NCI-H526 (cell line): ENCODE data around the gene SGPP2.
"Not testable (repeated sequence)": the region's sequence is repeated elsewhere in the genome, so short reads cannot be mapped to it uniquely, and the experiment has no call there.

Experiments
- DNase-seq, 2 experiments: peaks; one replicate each; lab custom pipeline; 2025; lab: John Stamatoyannopoulos, UW

SGPP2 gene

GRCh38 chr2:222424276-222424728 is at the start of gene SGPP2:
TSS of gene SGPP2 (plus strand) at chr2:222424543. CDS start at chr2:222424603, 60 bp downstream.
- DNase-seq, result peak in 1 of 2 experiments; percentile 73

DNA sequence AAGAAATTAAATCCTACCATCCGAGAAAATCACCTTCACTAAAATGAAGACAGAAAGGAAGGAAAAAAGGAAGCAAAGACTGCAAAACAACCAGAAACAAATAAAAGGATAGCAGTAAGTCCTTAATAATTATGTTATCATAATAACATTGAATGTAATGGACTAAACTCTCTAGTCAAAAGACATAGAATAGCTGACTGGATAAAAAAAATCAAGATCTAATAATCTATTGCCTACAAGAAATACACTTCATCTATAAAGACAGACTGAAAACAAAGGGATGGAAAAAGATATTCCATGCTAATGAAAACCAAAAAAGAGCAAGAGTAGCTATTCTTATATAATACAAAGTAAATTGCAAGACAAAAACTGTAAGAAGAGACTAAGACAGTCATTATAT is 48.5 kb upstream of the SGPP2 start:
- DNase-seq, result no peak

DNA sequence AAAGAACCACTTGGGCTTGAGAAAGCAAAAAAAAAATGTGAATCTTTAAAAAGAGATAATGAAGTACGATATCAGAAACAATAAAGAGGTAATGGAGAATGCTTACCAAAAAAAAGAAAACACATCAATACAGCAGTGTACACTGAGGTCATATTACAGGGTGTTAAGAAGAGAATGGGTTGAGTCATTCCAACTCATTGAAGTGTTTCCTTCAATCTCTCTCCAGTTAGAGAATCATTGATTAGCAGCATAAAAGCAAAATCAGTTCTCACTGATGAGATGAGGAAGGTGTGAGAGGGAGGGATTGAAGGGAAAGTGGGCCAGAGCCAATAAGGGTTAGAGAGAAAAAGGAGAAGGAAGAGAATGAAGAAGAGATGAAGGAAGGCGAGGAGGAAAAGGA is 43.9 kb upstream of the SGPP2 start:
- no peak for DNase-seq

DNA sequence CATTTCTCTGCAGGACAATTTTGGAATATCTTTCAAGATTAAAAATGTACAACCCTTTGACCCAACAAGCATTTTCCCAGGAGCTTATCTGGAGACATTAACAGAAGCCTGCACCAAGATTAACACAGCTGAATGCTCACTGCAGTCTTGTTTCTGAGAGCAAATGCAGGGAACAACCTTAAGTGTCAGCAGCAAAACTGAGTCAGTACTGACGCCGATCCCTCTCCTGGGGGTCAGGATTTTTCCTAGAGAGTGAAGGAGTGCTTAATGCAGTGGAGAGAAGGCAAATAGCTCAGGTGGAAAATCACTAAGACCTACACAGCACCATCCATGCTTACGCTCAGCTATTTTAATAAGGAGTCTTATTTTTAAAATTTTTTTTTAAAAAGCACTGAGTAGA is 42.8 kb upstream of the SGPP2 start:
- no peak for DNase-seq

DNA sequence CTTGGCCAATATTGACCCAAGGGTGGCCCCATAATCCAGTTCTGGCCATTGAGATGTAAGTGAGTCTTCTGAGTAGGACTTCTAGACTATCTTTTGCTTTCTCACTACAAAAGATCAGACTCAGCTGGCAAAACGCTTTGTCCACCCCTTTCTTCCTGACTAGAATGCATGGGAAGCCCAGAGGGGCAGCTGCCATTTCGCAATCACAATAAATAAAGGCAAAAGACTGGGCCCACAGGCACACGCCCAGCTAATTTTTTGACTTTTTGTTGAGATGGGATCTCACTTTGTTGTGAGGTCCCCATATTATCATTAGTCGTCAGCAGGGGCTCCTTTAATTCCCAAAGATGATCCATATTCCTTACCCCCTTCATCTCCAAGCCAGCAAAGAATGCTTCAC is 41.1 kb upstream of the SGPP2 start:
- no peak for DNase-seq

DNA sequence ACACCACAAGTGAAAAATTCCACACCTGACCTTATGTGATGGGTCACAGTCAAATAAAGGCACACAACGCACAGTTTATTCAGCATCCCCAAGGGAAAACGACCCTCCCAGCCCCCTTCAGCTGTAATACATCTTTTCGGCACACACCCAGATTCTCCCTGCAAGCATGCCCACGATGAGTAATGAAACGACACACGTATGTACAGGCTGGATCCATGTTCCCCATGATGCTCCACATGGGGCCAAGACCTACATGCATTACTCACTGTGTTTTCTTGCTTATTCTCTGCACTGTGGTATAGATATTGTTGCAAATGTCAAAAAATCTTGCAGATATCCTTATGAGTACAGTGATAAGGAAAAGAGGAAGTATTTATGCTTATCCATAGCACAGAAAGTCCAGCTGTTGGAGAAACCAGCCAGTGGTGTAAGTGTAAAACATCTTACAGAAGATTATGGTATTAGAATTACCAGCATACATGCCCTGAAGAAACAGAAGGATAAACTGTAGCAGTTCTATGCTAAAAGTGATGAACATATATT is 32.5 kb upstream of the SGPP2 start:
- no peak for DNase-seq

DNA sequence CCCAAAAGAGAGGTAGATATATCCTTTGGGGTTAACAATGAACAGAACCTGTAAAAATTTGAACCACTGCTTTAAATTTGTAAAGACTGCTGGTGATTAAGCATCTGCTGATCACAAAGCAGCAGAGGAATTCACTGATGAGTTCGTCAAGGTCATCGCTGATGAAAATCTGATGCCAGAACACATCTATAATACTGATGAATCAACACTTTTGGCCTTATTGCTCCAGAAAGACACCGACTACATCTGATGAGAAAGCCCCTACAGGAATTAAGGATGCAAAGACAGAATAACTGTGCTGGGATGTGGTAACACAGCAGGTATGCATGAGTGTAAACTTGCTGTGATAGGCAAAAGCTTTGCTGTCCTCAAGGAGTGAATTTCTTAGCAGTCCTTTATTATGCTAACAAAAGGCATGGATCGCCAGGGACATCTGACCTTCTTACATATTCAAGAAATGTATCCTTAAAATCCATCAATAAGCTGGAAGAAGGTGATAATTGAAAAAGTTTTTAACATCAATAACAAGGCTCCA is 30.5 kb upstream of the SGPP2 start:
- no peak for DNase-seq

- DNase-seq, result peak; percentile 19 to 50
Observed at GRCh38 chr2:222398446-222398885, 25.9 kb upstream of the SGPP2 start.

DNA sequence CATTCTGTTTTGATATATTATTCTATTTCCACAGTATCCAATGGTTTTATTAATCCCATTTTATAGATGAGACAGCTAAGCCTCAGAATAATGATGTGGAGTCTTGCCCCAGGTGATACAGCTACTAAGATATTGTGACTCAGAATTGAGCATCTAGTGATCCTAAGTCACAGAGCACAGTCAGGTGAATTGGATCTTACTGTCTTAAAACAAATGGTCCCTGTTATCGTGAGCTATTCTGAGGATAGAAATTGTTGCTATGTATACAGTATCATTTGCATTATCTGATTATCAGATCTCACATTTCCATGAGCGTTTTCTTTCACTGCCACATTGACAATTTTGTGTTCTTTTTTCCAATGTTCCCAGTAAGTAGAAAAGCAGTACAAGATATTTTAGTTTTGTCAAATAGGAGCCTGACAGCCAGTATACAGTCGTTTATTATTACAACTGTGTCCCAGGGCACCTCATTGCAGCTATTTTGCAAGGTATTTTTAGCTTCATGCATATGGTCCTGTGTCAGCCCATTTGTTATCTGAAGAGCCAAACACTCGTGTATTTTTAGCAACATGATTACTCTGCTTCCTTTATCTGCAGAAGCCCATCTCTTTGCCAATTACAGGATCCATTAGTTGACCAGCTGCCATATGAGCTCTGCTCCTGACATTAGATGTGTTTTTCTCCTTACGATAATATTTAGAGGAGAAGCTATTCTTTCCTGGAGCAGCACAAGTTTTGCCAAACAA is 25.1 kb upstream of the SGPP2 start:
- peak; percentile 80 to 87 for DNase-seq

GRCh38 chr2:222404151-222404905 is 20.0 kb upstream of the SGPP2 start:
- DNase-seq, result no peak

DNA sequence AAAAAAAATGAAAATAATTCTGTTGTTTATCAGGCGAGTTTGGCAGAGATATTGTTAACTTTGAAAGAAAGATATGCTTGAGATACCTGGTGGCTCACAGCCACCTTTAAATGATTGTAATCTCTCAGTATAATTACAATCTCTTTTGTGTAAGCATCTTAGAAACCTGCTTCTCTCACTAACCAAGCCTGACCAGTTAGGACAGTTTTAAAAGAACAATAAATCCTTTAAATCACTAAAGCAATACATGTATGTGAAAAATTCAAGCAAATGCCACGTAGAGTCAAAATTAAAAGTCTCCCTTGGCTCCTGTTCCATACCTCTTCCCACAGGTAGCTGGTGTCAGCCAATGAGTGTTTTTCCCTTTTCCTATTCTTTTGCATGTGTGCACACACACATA is 15.7 kb upstream of the SGPP2 start:
- no peak for DNase-seq

- DNase-seq, result peak in 1 of 2 experiments; percentile 5
Observed at GRCh38 chr2:222410534-222410933, 13.8 kb upstream of the SGPP2 start.

DNA sequence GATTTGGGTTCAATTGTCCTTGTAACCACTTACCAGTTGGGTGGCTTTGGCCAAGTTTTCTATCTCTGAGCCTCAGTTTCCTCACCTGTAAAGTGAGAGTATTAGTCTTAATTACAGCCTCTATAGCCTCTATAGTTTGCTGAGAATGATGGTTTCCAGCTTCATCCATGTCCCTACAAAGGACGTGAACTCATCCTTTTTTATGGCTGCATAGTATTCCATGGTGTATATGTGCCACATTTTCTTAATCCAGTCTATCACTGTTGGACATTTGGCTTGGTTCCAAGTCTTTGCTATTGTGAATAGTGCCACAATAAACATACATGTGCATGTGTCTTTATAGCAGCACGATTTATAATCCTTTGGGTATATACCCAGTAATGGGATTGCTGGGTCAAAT is 12.0 kb upstream of the SGPP2 start:
- not testable (repeated sequence) for DNase-seq

DNA sequence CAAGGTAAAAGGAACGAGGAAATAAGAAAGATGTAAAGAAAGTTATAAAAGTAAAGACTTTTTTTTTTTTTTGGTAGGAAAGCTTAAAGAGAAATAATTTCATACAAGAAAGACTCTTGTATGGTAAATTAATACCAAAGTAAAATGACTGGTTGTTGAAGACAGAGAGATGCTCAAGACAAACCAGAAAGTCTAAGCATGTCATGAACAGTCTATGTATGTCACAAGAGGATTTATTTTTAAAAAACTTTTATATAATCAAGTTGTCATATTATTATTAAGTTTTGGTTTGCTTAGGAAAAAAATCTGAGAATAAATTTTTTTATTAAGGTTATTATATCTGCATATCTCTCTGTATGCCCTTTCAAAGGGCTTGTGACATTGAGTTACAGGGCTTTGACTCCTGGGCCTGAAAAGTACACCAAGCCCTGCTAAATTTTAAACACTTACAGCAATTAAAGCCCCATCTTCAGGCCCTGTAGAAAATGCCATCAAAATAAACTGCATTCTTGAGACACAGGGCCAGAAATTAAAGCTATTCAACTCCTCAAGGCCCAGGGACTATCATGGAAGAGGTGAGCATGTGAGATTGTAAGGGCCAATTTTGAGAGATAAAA is 10.9 kb upstream of the SGPP2 start:
- no peak for DNase-seq

DNA sequence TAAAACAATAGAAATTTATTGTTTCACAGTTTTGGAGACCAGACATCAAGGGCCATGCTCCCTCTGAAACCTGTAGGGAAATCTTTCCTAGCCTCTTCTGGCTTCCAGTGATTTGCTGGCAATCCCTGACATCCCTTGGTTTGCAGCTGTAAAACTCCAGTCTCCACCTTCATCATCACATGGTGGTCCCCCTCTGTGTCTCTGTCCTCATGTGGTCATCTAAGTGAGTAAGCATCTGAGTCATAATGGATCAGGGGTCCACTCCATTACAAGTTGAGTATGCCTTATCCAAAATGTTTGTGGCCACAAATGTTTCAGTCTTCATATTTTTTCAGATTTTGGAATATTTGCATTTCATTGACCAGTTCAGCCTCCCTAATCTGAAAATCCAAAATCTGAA is 5.6 kb upstream of the SGPP2 start:
- DNase-seq, result no peak

GRCh38 chr2:222420508-222420907 is 3.8 kb upstream of the SGPP2 start:
- DNase-seq, result no peak

- DNase-seq, result no peak
Observed at GRCh38 chr2:222421626-222422025, 2.7 kb upstream of the SGPP2 start.

GRCh38 chr2:222423186-222423585 is 1.2 kb upstream of the SGPP2 start:
- DNase-seq, result peak; percentile 90 to 92

DNA sequence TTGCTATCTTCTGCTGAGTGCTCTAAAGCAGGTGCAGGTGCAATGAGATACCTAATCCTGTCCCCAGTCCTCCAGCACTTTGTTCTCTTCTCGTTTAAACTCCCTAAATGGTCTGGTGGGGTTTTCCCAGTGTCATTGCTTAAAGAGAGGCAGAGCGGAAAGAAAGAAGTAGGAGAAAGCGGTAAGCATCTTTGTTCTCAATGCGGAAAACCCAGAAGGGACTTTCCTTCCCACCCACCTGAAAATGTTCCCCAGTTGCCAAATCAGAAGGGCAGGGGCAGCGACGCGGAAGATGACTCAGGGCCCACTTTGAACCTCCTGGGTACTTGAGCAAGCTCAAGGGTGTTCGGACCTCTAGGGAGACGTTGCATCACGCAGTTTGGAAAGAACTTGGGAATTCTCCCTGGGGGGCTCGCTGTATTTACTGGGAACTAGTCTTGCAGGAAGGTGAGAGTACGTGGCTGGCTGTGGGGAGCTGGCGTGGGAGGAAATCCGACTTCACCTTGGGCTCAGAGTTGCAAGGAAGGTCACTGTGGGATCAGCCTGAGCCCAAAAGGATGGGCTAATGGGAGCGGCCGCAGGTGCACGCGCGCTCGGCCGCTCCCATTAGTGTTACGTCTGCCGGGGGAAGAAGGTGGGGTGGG is 589 bp upstream of the SGPP2 start:
- DNase-seq, result peak in 1 of 2 experiments; percentile 57

DNA sequence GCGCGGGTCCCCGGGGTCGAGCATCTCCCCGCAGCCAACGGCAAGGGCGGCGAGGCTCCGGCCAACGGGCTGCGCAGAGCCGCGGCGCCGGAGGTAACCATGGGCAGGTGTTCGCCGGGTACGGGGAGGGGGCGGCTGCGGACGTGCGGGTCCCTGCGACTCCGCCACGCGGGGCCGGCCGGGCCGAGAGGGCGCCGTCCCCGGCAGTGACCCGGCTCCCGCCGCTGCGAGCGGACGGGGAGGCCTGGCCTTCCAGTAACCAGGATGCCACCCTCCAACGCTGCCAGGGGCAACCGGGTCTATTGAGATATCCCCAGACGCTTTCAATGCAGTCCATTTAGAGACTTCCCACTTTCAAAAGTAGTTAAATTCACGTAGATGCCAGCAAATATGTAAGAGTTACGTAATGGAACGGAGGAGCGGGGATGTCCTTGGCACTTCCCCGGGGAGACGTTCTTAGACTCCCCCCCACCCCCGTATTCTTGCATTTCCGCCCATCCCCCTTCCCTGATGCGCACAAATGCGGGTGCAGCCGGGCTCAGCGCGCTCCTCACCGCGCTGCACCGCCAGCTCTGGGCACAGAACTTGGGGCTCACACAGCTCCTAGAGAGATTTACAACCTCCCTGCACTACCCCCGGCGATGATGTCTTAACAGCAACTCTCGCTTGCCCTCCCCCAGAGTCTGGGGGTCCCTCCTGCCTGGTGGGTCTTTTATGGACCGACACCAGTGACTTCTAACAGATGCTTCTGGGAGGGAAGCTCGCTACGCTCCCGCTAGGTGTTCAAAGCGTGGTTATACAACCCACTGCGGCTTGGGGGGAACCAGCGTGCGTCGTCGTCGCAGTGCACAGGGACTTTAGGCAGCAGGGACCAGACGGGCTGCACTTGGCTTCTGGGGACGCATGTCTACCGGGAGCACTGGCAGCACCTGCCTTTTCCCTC is 657 bp downstream of the SGPP2 start:
- DNase-seq, result peak; percentile 39 to 63
